ENCODE data around the gene KIFBP.
"Not testable (repeated sequence)": the region's sequence is repeated elsewhere in the genome, so short reads cannot be mapped to it uniquely, and the experiment has no call there.

KIFBP gene, protein sequence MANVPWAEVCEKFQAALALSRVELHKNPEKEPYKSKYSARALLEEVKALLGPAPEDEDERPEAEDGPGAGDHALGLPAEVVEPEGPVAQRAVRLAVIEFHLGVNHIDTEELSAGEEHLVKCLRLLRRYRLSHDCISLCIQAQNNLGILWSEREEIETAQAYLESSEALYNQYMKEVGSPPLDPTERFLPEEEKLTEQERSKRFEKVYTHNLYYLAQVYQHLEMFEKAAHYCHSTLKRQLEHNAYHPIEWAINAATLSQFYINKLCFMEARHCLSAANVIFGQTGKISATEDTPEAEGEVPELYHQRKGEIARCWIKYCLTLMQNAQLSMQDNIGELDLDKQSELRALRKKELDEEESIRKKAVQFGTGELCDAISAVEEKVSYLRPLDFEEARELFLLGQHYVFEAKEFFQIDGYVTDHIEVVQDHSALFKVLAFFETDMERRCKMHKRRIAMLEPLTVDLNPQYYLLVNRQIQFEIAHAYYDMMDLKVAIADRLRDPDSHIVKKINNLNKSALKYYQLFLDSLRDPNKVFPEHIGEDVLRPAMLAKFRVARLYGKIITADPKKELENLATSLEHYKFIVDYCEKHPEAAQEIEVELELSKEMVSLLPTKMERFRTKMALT

GRCh38 chr10:68988530-68989316 lies at the start of gene KIFBP:
TSS of gene KIFBP (plus strand) at chr10:68988803. CDS start at chr10:68988833, 30 bp downstream.
- peak; percentile 98 for DNase-seq

DNA sequence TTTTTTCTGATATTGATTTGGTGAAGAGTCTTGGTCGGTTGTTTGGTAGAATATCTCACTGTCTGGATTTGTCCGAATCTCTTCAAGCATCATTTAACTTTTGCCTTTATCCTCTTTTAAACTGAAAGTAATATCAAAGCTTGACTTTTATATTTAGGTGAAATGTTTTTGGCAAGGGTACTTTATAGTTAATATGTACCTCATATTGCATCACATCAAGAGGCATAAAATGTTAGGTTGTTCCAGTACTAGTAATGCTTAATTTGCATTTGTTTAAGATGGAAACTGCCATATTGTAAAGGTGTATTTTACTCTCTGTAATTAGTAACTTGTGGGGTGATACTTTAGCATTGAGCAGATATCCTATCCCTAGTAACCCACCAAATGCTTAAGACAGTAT lies 49.7 kb upstream of the KIFBP start:
- no peak for DNase-seq

GRCh38 chr10:68940917-68941316 lies 47.7 kb upstream of the KIFBP start:
- DNase-seq: not testable (repeated sequence)

- DNase-seq: no peak
Measured at GRCh38 chr10:68950598-68950997, 38.0 kb upstream of the KIFBP start.

GRCh38 chr10:68954904-68955303 lies 33.7 kb upstream of the KIFBP start:
- DNase-seq: no peak

DNA sequence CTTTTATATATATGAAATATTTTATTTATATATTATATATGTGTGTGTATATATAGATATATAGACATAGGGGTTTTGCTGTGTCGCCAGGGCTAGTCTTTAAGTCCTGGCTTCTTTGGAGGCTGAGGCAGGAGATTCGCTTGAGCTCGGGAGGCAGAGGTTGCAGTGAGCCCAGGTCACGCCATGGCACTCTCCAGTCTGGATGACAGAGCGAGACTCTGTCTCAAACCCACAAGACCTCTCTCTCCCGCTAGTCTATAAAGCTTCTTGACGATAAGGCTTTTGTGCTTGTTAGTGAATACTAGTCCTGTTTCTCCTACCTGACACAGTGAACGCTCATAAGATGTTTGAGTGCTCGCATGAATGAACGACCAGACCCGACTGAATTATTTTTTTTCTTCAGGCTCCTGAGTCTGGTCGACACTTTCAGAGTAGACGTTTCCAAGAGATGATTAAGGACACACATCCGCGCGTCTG lies 33.2 kb upstream of the KIFBP start:
- peak; percentile 9 for DNase-seq

DNA sequence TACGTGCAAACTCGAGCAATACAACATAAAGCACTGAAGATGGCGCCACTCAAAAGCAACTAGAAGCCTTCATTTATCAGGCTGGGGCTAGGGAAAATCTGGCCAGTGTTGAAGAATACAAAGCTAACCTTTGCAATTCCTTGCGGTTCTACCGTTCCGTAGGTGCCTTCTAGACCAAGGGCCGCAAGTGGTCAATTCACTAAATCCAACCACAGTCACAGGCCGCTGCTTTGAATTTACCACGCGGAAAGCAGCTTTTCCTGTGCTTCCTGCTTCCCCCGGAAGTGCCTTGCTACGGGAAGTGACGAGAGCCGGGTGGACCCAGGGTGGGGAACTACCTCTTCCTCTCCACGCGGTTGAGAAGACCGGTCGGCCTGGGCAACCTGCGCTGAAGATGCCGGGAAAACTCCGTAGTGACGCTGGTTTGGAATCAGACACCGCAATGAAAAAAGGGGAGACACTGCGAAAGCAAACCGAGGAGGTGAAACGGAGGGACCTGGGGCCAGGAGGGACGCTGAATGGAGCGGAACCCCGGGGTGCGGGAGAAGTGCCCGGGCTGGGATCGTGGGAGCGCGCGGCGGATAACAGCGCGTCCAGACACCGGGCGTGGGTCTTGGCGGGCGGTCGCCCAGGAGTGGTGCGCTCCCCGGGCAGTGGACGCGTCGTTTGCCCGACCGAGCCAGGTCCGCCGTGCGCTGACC lies 32.6 kb upstream of the KIFBP start, which contains the start of gene DDX21:
Gene DDX21 (plus strand): TSS at position 339 of the 701 bp plus-strand sequence. CDS start 56 bp downstream, at position 395.
- DNase-seq: peak; percentile 95

DNA sequence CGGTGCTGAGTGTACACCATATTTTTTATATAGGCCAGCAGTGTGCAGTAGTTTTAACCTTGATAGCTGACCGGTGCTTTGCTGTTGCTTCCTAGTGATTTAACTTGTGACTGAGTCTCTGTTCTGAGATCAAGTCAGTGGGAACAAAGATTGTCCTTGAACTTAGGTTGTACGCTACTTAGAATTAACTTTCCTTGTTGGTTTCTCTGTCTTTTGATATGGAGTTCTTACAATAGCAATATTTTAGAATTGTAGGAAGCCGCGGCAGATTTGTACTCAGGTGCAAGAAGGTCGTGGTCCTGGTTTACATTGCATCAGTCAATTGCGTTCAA lies 31.4 kb upstream of the KIFBP start:
- DNase-seq: no peak

GRCh38 chr10:68957654-68958053 lies 30.9 kb upstream of the KIFBP start:
- DNase-seq: no peak

- no peak for DNase-seq
Measured at GRCh38 chr10:68959695-68960527, 28.7 kb upstream of the KIFBP start.

GRCh38 chr10:68963151-68963550 lies 25.5 kb upstream of the KIFBP start:
- no peak for DNase-seq

DNA sequence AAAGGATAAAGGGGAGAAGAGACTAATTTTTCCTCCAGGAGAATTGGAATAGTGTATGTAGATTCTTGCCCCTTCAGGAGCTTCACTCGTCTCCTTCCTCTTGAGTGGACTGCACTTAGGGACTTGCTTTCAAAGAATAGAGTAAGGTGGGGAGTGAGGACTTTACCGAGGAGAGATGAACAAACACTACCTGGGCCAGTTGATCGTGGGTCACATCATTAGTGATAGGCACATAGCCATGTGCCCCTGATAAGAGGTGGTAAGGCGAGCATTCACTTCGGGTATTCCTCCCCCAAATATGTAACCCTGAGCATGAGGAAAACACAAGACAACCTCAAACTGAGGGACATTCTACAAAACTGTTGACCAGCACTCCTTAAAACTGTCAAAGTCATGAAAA lies 14.6 kb upstream of the KIFBP start:
- DNase-seq: no peak

DNA sequence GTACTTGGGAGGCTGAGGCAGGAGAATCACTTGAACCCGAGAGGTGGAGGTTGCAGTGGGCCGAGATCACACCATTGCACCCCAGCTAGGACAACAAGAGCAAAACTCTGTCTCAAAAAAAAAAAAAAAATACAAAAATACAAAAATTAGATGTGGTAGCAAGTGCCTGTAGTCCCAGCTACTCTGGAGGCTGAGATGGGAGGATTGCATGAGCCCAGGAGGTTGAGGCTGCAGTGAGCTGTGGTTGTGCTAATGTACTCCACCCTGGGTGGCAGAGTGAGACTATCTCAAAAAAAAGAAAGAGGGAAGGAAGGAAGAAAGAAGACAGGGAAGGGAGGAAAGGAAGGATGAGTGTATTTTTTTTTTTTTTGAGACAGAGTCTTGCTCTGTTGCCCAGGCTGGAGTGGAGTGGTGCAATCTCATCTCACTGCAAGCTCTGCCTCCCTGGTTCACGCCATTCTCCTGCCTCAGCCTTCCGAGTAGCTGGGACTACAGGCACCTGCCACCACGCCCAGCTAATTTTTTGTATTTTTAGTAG lies 12.6 kb upstream of the KIFBP start:
- not testable (repeated sequence) for DNase-seq

- DNase-seq: not testable (repeated sequence)
Measured at GRCh38 chr10:68979738-68980137, 8.9 kb upstream of the KIFBP start.

DNA sequence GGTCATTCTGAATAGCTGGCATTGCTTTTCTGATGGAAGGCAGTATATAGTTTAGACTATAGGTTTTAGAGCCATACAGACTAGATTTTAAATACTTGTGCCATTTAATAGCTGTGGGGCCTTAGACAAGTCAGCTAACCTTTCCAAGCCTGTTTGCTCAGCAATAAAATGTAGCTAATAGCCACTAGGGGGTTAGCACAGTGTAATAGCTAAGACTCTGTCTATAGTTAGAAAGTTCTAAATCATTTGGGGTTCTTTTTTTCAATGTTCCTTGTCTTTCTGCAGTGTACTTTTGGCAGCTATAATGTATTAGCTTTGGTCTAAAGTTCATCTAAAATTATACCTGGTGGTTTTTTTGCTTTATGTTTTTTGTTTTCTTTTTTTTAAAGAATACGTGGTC lies 7.5 kb upstream of the KIFBP start:
- DNase-seq: peak; percentile 25

- DNase-seq: no peak
Measured at GRCh38 chr10:68982389-68982788, 6.2 kb upstream of the KIFBP start.

- DNase-seq: no peak
Measured at GRCh38 chr10:68987611-68988010, 992 bp upstream of the KIFBP start.

DNA sequence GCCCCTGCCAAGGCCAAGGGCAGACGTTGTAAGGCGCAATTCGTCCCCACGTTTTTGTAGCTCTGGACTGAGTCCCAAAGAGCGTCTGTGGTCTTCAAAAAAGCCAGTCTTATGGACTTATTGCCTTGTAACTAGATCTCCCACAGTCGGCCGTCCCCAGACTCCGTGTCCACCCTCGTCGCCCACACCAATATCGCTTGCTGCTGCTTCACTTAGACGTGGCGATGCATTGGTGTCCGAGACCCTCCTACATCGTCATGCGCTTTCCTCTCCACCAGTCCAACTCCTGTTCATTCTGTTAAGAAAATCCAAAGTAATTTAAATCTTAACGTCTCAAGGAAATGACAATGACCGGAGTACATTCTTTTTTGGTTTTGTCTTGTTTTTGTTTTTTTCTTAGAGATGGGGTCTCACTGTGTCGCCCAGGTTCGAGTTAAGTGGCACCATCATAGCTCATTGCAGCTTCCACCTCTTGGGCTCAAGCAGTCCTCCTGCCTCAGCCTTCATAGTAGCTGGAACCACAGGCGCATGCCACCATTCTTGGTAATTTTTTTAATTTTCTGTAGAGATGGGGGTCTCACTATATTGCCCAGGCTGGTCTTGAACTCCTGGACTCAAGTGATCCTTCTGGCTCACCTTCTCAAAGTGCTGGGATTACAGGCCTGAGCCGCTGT lies 851 bp downstream of the KIFBP start:
- peak; percentile 5 for DNase-seq

DNA sequence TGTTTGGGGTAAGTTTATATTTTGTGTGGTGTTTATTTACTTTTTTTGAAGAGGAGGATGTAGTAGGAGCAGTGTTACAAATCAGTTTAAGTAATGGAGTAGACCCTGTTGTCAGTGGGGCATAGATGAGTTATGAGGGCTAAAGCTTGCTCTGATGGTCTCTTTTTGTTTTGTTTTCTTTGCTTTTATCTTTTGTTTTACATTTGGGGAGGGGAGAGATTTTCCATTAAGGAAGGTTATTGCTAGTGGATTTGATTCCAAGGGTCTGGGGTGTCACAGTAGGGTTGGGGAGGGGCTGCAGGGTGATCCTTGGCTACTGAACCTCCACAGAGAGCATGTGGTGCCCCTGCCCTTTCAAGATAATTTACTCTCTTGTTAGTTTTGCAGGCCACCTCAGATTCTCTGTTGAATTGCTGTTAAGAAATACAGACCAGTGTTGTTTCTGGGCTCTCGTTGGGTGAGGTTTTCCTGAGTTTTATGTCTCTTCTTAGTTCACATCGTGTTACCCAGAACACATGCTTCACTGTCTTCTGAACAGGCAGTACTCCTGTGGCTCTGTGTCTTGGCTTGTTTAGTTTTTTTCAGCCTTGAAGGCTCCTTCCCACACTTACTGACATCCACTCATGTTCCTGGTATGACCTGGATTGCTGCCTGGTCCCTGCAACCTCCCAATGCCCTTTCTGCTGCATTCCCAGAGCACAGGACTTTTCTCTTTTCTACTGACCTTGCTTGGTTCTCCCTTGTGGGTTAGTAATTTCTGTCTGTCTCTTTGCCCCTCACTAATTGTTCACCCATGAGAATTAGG lies 4.2 kb downstream of the KIFBP start:
- peak; percentile 92 for DNase-seq

- no peak for DNase-seq
Measured at GRCh38 chr10:68997211-68997610, 8.6 kb downstream of the KIFBP start.

Measured in HCEC 1CT (cell line).